D341Med (cell line): ENCODE data around the gene OR4E1.
"Not testable (repeated sequence)": the region's sequence is repeated elsewhere in the genome, so short reads cannot be mapped to it uniquely, and the experiment has no call there.

Experiments
- DNase-seq: peaks from one replicate; pipeline ENCODE4 v3.0.0; 2012; ENCODE audit warnings: low spot score

Gene OR4E1

DNA sequence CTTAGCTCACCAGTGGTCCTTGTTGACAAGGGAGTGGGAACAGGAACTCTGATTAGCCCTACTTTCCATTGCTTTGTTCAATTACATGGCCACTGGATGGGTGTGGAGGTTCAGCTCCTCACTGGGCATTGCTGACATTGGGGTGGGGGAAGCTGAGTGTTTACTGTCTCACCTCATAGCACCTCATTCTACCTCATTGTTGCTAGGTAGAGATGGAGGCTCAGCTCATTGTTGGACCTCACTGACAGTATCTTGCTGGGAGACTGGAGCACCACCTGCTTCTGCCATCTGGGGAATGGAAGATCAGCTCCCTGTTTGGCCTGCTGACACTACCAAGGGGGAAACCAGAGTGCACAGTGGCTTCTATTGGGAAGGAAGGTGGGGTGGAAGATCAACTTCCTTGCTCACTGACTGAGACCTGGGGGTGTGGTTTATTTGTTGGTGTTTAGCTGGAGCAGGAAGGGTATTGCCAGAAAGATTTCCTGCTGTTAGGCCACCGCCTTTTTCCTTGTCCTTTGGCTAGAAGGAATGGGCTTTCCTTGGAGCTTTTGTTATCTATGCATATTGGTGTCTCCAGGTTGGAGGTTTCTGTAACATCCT is 21.3 kb downstream of the OR4E1 start:
- no peak for DNase-seq

DNA sequence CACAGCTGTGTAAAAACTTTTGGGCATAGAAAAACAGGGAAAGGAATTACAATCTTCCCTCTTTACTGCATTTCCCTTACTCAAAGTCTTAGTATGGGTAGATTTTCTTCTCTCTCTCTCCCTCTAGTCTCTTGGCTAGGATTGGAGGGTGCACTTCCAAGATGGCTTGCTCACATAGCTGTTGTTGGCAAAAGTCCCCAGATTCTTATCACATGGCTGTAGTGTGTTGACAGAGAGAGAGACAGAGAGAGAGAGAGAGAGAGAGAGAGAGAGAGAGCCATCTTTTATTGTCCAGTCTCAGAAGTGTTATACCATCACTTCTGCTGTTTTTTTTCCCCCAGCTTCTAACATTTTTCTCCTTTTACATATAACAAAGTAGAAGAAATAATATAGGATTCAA is 26.2 kb downstream of the OR4E1 start:
- no peak for DNase-seq

DNA sequence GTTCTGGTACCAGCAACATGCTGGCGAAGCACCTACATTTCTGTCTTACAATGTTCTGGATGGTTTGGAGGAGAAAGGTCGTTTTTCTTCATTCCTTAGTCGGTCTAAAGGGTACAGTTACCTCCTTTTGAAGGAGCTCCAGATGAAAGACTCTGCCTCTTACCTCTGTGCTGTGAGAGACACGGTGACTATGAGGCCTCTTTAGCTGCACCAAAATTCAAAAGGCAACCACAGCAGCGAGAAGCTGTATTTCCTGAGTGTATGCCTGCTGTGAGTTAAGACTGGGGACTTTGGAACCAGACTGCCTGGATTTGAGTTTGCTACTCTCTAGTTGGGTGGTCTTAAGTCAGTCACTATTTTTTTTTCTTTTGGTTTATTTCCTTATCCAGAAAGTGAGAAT is 30.2 kb downstream of the OR4E1 start:
- DNase-seq, result no peak

DNA sequence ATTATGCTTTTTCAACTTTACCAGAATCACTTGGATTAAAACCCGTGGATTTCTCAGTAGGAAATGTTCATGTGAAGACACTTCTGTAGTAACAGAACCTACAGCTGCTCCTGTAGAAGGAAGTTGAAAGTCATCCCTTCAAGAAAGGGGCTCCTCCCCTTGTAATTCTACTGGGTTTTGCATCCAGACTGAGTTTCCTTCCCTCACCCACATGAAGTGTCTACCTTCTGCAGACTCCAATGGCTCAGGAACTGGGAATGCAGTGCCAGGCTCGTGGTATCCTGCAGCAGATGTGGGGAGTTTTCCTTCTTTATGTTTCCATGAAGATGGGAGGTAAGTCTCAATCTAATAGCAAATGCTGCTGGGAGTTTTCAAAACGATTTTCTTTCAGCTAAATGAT is 30.9 kb downstream of the OR4E1 start:
- no peak for DNase-seq

DNA sequence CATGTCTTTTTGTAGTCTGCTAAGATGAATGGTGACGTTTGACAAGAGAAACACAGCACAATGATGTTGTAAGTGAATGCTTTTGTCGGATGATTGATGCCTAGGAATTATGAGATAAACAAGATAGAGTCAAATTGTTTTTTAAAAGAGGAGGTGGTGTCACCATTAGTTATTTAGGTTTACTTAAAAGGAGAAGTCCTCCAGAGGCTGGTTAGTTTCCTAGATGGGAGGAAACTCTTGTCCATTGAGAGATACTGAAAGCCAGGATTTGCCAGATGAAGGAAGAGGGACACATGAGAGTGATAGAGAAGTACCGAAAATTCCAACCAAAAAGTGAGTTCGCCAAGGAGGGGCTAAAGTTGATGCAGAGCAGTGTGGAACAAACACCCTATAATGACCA is 38.8 kb downstream of the OR4E1 start, which contains the start of gene OR10G2:
Gene OR10G2, minus strand, starts transcription at position 101 of the 400 bp plus-strand sequence. Its CDS starts 98 bp downstream, at position 3.
- DNase-seq, result no peak

DNA sequence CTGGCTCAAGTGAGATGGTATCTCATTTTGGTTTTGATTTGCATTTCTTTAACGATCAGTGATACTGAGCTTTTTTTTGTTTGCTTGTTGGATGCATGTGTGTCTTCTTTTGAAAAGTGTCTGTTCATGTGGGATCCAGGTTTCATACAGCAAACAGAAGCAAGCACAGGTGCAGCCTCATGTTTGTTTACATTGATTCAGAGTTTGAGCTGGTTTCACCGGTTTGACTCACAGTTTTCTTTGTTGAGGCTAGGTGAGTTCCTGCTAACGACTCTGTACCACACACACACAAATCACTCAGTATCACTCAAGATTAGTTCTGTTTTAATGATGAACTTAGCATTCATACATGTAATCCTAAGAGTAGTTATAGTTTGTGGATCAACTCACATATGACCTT is 42.5 kb downstream of the OR4E1 start:
- DNase-seq, result no peak

DNA sequence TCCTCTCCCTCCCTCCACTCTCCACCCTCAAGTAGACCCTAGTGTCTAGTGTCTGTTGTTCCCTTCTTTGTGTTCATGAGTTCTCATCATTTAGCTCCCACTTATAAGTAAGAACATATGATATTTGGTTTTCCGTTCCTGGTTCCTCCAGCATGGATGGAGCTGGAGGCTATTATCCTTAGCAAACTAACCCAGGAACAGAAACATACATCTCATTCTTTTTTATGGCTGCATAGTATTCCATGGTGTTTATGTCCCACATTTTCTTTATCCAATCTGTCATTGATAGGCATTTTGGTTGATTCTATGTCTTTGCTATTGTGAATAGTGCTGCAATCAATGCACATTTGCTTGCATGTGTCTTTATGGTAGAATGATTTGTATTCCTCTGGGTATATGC is 43.1 kb downstream of the OR4E1 start:
- DNase-seq, result not testable (repeated sequence)

DNA sequence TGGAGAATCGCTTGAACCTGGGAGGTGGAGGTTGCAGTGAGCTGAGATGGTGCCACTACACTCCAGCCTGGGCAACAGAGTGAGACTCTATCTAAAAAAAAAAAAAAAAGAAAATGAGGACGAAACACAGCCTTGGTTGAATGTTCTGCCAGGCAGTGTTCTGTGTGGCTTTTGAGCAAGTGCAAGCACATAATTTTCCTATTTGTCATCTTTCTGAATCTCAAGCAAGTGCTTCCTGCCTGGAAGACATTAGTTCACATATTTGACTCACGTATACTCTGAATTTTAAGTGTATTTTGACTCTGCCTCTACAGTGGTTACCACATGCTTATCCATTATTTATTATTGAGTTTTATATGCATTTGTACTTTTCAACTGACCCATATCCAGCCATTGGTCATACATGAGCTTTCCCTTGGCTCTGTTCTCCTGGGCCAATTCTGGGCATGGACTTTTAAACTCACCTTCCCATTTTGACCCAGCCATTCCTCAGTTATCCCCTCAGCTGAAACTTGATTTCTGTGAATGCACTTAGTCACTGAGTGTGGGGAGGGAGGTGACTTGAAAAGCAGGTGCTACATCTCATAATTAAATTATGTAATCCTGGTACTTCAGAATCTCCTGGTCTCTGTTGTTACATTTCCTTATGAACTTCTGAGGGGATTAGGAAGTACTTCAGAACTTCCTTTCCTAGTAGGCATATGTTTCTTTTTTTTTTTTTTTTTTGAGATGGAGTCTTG is 47.0 kb downstream of the OR4E1 start:
- DNase-seq, result no peak
